Stimulated activated CD4-positive, alpha-beta T cell treated with anti-CD3 and anti-CD28 coated beads, Interleukin-12 subunit alpha, Interleukin-12 subunit beta, amount 100 ng/mL, for 24 hours (primary cell): ENCODE measurements around the gene CTBP2.

Source experiments
- DNase-seq, 2 experiments: peaks; one replicate each; pipeline ENCODE4 v3.0.0-alpha.2; 2020; ENCODE audit warnings: low read depth in 2 of 2

CTBP2 gene

GRCh38 chr10:125024497-125025234 is 135.7 kb downstream of the CTBP2 start:
- DNase-seq, result no peak

GRCh38 chr10:125023862-125024496 is 136.4 kb downstream of the CTBP2 start:
- DNase-seq, result no peak

DNA sequence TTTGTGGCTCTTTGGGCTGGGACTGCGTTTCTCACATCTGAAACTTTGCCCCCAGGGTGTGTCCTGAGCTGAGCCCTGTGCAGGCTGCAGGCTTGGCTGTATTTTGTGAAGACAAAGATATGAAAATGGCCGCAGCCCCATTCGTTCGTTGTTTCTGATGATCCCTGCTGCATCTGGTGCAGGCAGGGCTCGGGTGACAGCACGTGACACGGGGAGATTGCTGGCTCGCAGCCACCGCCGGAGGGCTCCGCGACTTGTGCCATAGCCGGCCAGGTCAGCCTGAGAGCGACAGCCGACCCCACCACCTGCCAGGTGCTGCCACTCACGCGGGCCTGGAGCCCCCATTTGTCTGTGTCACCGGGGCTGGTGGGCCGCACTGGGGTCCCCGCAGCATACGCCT is 137.1 kb downstream of the CTBP2 start:
- DNase-seq, result no peak

DNA sequence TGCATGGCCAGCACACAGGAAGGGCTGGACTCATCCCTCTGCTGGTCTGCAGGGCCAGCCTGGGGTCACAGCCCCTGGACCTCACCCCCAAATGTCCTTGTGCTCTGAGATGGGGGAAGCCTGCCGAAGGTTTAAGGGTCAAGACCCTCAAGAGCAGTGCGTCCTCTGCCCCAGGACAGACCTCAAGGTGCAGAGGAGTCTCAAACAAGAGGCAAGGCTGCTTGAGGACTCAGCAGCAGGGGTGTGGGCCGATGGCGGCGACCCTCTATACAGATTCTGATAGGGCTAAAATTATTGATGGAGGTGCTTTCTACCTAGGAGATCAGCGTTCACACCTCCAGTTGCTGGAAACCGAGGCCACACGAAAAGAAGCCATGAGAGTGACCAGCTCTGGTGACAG is 137.7 kb downstream of the CTBP2 start:
- no peak for DNase-seq

DNA sequence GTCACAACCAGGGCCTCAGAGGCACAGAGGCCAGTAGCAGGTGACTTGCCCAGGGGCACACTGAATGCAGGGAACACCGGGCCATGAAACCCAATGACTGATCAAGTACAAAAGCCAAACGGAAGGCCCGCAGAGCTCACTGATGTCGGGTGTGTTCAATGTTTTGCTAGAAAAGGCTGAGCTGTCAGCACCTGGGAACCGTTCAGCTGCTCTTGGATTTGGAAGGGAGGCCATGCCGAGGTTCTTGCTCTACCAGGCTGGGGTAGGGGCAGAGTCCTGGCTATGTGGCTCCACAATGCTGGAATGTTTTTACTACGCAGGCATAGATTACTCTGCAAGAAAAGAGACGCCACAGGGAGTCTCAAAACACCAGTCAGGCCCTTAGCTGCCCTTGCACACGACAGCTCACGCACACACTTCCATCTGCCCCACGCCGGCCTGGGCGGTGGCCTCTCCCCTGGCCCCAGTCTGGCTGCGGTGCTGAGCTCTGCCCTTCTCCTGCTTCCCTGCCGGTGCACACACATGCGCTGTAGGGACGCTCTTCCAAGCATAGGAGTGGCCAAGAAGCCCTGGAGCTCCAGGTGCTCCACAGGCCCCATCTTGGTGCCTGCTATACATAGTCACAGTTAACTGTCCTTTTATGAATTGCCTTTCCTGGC is 138.5 kb downstream of the CTBP2 start:
- no peak for DNase-seq

DNA sequence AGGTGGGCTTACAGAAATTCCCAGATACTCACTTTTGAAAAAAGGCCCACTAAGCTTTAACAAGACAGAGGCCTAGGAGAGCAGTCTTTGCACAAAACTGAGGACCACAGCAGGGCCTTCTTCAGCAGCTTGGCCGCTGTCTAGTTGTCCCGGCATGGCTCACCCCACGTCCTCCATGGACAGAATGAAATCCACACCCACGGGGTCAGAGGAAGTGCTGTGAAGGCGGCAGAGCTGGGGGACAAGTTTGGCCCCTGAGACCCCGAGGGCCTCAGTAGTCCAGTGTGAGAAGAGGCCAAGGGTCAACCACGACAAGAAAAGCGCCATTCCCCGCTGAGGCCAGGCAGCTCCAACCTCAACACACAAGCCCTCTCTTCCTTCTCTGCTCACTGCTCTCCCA is 139.5 kb downstream of the CTBP2 start:
- DNase-seq, result no peak

GRCh38 chr10:125020386-125020785 is 140.0 kb downstream of the CTBP2 start:
- no peak for DNase-seq

DNA sequence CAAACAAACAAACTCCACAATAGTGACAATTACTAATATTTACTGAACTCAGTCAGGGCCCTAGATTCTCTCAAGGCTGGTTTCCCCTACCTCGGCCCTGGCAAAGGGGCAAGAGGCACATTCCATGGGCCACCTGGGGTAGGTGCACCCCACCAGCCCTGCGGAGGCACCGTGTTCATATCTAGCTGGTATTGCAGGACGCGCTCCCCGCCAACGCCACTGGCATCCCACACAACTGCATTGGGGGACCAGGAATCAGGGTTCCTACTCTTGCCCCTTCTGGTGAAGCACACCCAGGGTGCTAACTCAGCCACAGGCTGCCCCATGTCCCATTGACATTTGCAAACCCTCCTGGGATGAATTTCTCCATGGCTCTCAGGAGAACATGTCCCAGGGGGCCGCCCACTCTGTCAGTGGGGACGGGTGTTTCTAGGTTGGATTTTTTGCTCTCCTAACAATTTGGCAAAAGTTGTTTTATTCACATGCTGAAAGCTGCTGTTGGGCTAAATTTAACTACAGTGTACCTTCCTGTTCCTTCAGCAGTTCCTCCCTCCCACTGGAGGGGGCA is 141.7 kb downstream of the CTBP2 start:
- no peak for DNase-seq

- DNase-seq, result no peak
These were observed 142.6 kb downstream of the CTBP2 start for GRCh38 chr10:125017547-125018298.

- DNase-seq, result no peak
These were observed 143.7 kb downstream of the CTBP2 start for GRCh38 chr10:125016611-125017202.

GRCh38 chr10:125016123-125016522 is 144.2 kb downstream of the CTBP2 start:
- no peak for DNase-seq

DNA sequence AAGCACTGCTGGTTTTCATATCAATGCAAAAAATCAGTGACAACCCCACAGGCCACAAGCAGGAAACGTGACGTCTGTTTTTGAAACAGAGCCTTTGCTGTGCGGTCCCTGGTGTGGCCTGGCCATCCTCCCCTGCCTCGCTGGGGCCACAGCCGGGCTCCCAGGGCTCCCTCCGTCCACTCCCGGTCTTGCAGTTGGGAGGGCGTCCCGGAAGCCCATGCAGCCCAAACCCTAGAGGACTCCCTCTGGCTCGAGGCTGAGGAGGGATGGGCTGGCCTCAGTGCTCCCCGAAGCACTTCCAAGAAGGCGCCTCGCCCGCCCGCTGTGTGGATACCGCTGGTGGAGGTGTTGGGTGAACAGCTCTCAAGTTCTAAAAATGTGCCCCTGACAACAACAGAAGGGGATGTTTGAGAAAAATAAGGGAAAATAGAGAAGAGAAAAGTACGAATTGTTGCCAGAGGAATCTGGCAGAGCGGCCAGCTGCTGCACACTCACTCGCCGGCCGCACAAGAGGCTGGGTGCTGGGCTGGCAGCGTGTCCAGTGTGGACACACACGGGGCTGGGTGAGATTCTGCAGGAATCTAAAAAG is 144.9 kb downstream of the CTBP2 start:
- no peak for DNase-seq

GRCh38 chr10:125014836-125015355 is 145.5 kb downstream of the CTBP2 start:
- no peak for DNase-seq

- no peak for DNase-seq
These were observed 146.1 kb downstream of the CTBP2 start for GRCh38 chr10:125014086-125014830.

DNA sequence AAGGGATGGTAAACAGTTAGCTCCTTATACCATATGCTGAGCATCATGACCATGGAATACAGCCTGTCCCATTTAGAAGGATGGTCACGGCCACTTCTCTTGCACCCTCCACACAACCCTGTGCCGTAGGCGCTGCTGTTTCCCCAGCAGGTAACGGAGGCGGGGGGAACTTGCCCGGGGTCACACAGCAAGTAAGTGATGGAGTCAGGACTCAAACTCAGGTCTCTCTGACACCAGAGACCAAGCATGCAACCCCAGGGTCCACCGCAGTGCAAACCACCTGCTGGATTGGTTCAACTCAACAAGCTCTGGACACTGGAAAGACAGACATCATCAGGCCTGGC is 146.9 kb downstream of the CTBP2 start:
- DNase-seq, result no peak

GRCh38 chr10:125012851-125013528 is 147.4 kb downstream of the CTBP2 start:
- DNase-seq, result no peak

GRCh38 chr10:125011926-125012705 is 148.2 kb downstream of the CTBP2 start:
- DNase-seq, result no peak

DNA sequence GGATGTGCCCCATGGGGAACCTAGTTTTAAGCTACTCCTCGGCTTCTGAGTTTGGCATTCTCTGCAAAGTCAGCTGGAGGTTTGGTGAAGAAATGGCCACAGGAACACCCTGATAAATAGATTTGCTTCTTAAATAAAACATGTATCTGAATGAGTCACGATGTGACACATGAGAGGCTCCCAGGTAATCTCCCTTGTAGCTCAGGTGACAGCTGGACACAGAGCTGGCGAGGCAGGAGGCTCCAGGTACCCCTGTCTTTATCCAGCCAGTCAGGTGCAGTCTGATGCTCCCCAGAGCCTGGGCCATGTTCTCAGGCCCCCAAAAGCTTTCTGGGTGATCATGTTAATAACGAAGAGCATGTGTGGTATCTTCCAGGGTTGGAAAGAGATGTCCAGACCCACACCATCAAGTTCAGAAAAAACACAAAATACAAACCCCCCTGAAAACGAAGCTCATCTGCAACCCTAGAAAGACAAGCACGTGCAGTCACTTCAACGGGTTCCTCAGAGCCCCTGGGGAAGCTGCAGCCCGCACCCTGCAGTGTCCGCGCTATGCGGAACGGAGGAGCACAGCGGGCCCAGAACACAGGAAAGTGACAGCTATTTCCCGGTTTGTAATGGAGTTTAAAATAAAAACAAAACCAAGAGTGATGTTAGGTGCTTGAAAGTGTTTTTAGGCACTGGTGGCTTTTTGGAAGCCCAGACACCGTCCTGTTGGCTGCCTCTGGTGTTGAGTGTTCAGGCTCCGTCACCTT is 149.0 kb downstream of the CTBP2 start:
- DNase-seq, result no peak
